CD4-positive, alpha-beta T cell treated with Interferon alpha-2 for 1 hour (primary cell): ENCODE measurements around the gene TARM1.
"Not testable (repeated sequence)": the region's sequence is repeated elsewhere in the genome, so short reads cannot be mapped to it uniquely, and the experiment has no call there.

Experiments
- DNase-seq, 2 donors: peaks; one replicate each; pipeline ENCODE4 v3.0.0-alpha.2; 2020 to 2022

TARM1 gene

DNA sequence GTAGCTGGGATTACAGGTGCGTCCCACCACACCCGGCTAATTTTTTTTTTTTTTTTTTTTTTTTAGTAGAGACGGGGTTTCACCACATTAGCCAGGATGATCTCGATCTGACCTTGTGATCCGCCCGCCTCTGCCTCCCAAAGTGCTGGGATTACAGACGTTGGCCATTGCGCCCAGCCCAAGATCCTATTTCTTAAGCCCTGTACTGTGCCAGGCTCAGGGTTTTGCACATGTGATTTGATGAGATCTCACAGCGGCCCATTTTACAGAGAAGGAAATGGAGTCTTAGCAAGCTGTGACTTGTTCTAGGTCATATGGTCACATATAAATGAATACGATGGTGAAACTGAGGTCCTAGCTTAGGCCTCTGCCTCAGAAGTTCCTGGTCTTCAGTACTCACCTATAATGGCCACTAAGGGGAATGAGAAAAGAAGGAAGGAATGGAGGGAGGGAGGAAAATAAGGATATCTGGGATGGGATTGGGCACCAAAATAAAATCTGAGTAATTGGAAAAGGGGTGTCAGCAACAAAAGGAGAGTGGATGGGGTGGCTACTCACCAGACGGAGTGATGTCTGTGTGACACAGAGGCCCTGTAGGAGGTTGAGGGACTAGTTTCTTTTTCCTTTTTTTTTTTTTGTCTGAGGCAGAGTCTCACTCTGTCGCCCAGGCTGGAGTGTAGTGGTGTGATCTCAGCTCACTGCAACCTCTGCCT is 18.2 kb upstream of the TARM1 start:
- DNase-seq, result no peak

DNA sequence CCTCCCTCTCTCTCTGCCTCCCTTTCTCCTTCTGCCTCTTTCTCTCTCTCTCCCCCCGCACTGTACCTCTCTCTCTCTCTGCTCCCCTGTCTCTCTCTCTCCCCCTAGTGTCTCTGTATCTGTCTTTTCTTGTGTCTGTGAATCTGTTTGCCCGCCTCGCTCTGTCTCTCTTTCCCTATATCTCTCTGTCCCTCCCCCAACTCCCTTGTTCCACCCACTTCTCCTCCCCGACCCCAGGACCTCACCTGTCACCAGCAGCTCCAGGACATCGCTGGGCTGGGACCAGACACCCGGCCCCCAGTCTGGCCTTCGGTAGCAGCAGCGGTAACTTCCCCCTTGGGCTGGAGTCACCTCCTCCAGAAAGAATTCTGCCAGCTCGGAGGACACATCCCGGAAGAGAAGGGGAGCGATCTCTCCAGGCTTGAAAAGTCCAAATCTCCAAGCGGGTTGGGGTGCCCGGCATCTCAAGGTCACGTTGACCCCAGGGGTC is 15.5 kb upstream of the TARM1 start:
- peak in 1 of 2 donors; percentile 15 for DNase-seq

GRCh38 chr19:54095859-54096616 is 14.9 kb upstream of the TARM1 start:
- peak; percentile 38 to 63 for DNase-seq

DNA sequence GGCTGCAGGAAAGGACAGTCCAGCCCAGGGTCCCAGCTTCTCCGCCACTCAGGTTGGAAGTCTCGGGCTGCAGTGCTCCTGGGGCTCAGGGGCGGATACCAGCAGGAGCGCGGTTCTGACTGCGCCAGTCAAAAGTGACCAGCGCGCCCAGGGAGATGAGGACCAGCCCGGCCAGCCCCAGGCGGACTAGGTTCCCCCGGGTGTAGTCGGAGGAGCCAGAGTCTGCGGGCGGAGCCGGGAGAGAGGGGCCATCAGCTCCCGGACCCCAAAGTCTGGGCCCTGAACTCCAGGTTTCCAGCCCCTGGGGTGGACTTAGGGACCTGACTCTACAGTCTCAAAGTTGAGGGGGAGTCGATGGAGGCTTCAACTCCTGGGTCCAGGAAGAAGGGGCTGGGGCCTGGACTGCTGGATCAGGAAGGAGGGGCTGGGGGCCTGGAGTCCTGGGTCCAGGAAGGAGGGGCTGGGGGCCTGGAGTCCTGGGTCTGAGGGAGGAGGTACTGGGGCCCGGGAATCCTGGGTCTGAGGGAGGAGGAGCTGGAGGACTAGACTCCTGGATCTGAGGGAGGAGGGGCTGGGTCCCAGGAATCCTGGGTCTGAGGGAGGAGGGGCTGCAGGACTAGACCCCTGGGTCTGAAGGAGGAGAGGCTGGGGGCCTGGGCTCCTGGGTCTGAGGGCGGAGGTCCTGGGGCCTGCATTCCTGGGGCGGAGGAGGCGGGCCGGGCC is 14.1 kb upstream of the TARM1 start:
- no peak for DNase-seq

GRCh38 chr19:54094426-54095000 is 13.3 kb upstream of the TARM1 start:
- peak in 1 of 2 donors; percentile 17 for DNase-seq

DNA sequence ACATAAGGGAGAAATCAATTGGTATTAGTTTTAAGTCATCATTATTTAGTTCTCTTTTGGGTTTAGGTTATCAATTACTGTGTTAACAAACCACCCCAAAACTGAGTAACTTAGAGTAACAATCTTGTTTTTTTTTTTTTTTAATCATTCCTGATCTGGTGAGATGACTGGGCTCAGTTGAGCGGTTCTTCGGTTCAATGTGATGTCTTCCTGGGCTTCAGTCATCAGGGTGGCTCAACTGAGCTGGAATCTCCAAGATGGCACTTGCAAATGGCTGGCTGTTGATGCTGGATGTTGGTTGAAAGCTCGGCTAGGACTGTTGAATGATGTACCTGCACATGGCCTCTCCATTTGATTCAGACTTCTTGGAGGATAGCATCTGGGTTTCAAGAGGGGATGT is 3.2 kb upstream of the TARM1 start:
- DNase-seq, result no peak

DNA sequence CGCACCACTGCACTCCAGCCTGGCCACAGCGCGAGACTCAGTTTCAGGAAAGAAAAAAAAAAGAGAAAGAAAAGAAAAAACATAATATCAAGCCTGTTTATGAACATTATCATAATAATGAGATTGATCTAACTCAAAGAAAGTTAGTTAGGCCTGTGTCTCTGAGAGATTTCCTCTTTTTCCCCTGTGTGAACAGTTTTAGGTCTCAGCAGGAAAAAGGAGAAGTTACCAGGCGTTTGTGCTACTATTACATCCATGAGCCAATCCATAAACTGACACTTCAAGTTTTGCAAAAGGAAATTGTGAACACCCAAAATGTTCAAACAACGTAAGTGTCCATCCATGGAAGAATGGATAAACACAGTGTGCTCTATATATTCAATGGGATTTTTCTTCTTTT is 3.8 kb downstream of the TARM1 start:
- no peak for DNase-seq

GRCh38 chr19:54074851-54075250 is 6.3 kb downstream of the TARM1 start:
- no peak for DNase-seq

GRCh38 chr19:54073829-54074228 is 7.3 kb downstream of the TARM1 start:
- no peak for DNase-seq

- DNase-seq, result no peak
These were observed 11.7 kb downstream of the TARM1 start for GRCh38 chr19:54069470-54069869.

DNA sequence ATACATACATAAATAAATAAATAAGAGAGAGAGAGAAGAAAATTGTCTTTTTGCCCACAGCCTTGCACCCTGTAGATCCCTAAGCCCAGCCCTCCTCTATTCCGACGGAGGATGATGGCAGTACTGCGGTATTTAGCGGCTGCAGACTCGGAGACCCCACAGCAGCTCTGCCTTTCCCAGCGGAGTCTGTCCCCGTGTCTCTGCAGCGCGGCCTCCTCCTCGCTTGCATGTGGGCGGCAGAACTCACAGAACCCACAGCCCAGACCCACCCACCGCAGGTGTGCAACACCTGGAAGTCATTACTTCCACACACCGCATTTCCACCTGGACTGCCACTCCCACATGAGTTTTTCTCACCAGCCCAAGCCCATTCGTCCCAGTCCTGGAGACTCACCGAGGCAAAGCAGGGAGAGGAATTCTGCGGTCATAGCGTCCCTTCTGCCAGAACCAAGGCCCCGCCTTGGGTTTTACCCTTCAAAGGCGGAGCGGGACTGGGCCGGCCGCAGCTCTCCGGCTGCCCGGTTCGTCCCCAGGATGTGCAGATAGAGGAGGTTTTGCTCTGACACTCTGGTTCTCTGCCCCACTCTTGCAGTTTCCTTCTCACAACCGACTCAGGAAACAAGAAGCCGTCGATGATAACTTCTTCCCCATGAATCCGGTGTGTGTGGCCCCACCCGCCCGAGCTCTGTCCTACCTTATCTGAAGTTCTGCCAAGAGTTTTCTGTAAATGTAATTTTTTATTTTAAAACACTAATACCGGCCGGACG is 17.6 kb downstream of the TARM1 start, which contains the start of gene VSTM1:
Gene VSTM1, minus strand, starts transcription at position 548 of the 767 bp plus-strand sequence. Its CDS starts 120 bp downstream, at position 428.
- no peak for DNase-seq

DNA sequence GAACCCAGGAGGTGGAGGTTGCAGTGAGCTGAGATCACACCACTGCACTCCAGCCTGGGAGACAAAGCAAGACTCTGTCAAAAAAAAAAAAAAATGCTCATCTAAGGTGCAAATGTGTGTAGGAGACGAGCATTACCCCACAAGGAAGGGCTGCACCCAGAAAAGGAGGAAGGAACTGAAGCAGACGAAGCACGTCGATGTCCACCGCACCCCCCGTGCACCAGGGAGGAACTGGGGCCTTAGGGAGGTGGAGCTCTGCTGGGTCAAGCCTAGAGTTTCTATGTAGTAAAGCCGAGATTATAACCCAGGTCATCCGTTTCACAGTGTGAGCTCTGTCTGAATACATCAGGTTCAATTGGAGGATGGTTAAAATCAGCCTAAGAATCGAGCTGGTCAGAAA is 18.5 kb downstream of the TARM1 start:
- peak in 1 of 2 donors; percentile 28 for DNase-seq

DNA sequence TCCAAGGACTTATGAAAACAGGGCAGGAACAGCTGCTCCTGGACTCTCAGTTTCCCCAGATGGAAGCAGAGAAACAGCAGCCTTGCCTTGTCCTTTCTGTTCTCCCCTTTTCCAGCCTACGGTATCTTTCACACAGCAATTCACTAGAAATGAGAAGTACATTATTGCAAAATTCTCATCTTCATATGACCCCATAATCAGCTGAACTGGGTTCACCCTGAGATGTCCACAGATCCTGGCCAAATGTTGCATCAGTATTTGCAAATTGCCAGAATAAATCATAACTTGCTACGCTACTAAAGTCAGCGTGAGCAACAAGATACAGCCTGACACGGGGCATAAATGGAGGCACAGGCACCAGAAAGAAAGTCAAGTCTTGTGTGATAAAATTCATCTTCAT is 33.5 kb downstream of the TARM1 start:
- peak in 1 of 2 donors; percentile 24 for DNase-seq

DNA sequence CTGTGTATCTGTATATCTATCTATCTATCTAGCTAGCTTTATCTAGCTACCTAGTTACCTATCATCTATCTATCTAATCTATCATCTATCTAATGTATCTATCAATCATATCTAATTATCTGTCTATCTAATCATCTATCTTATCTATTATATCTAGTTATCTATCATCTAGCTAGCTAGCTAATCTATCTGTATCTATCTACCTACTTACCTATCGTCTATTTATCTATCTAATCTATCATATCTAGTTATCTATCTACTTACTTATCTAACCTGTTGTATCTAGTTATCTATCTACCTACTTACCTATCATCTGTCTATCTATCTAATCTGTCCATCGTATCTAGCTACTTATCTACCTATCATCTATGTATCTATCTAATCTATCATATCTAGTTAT is 35.4 kb downstream of the TARM1 start:
- DNase-seq, result no peak

DNA sequence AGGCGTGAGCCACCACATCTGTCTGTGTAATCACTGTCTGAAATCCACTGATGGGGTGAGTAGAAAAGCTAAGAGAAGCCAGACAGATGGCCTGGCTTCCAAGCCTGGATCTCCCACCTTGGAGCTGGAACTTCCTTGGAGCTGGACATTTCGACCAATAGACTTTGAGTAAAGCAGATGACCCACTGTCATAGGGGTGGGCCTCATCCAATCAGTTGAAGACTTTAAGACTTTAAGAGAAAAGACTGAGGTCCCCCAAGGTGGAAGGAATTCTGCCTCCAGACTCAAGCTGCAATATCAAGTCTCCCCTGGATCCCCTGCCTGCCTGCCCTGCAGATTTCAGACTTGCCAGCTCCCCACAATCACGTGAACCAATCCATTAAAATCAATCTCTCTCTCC is 38.2 kb downstream of the TARM1 start:
- no peak for DNase-seq

DNA sequence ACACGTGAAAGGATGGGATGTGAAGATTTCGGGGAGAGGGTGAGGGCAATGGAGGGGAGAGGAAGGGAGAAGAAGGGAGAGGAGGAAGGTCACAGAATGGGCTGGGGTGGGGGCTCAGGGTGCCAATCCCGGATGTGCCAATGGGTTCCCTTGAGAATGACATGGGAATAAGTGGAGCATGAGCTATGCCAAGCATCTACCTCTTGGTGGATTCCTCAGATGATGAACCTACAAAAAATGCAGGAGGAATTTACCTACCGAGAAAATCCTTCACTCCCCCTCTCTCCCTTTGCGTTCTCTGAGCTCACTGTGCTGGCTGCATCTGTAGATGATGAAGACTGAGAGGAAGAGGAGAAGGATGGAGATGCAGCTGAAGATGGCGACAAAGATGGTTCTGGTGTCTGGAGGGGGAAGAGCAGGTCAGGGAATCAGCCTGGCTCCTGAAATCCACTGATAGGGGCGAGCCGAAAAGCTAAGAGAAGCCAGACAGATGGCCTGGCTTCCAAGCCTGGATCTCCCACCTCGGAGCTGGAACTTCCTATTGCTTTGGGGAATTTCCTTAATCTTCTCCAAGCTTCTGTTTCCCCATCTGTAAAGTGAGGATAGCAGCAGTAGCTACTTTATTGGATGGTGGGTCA is 39.1 kb downstream of the TARM1 start:
- no peak for DNase-seq

- DNase-seq, result no peak
These were observed 41.2 kb downstream of the TARM1 start for GRCh38 chr19:54040003-54040402.

DNA sequence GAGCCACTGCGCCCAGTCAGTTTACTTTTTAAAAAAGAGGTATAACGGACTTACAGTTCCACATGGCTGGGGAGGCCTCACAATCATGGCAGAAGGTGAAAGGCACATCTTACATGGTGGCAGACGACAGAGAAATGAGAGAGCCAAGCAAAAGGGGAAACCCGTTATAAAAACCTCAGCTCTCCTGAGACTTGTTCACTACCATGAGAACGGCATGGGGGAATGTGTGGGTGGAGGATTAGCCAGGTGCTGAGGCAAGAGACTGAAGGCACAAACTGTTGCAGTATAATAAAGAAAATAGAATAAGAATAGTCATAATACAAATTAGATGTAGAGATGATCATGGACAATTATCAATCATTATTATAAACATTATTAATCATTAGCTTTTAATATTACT is 44.6 kb downstream of the TARM1 start:
- DNase-seq, result not testable (repeated sequence)

DNA sequence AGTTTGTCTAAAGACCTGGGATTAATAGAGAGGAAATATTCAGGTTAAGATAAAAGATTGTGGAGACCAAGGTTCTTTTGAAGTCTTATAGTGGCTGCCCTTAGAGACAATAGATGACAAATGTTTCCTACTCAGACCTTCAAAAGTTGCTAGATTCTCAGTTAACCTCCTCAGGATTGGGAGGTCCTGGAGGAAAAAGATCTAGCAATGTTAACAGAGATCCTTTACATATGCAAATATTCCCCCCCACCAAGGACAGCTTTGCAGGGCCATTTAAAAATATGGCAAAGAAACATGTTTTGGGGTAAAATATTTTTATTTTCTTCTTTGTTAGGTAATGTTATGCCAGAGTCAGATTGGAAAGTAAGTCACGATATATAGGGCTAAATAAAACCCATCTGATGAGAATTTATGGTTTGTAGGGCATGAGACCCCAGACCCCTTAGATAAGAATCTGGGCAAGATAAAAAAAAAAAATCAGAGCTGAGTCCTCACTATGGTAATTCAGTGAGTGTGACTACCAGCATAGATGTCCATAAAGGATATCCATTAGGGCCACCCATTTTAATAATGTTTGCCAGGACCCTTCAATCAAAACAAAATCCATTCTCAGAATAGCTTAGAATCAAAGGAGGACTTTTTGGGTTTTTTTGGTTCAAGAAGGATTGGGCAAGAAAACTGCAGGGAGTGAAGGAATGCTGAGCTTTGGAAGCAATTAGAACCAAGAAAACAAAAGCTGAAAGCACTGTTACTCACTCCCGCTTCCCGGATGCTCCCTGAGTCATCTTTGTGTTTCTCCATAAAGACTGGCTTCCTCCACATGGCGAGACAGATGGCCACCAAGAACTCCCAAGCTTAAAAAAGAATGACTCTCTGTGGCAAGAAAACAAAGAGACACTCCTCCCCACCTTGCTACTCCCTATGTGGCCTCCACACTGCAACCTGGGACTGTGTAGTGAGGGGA is 45.7 kb downstream of the TARM1 start:
- DNase-seq, result no peak

DNA sequence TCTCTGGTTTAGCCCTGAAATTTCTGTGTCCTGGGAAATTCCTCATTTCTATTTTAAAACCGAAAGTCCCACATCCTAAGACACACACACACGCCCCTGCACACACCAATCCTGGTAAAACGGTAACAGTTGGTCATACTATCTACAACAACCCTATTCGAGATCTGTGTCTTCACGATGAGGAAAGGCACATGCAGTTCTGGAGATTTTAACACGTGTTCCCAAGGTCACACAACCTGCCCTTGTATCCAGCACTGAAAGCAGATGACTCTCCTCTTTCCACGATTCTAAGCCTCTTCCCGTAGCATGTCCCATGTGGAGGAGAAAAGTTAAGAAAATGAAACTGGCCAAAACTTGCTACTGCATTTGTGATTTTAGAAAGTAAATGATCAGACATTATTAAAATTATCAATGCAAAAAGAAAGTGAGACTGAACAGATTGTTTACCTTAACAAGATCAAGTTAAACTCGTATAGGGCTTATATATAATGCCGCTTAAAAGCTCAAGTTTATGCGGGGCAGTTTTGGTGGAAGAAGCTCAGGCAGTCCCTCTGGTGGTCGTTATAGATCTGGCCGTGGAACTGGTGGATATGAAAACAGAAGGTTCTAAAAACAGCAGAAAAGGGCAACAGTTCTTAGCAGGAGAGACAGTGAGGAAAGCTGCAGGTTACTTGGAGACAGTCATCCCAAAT is 50.1 kb downstream of the TARM1 start:
- no peak for DNase-seq
